Measurements from ENCODE around the gene UNC79.

The UNC79 gene

DNA sequence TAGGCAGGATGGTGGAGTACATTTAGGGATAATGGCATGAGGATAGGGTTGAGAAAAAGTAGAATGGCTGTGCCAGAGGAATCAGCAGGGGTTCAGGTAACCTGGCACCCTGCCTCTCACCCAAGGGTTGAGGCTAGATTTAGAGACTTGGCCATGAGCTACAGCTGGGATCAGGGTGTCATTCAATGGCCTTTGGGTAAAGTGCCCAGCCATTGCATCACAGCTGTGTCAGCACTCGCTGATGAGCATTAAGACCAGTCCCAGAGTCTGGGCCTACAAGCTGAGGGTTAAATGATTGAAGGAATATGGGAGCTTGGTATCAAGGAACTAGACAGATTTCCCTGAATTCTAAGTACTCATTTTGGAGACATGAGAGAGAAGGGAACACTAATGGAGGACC is 243.6 kb downstream of the UNC79 start:
- DNase-seq: no peak

DNA sequence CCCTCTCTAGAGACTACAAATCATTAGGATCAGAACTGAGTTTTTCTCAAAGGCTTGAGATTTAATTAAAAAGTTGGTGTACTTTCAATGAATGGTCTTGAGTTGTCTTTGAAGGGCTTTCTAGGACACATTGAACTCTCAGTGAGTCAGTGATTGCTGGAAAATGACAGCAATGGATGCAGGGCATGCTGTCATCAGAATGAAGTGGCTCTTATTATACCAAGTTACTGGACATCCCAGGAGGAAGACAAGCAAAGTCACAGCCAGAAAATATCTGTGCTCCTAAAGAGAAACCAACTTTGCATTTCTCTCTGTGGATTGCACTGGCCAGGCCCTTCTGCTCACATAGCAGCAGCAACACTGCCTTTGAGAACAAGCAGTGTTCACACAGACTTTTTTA is 244.9 kb downstream of the UNC79 start:
- no peak for DNase-seq

DNA sequence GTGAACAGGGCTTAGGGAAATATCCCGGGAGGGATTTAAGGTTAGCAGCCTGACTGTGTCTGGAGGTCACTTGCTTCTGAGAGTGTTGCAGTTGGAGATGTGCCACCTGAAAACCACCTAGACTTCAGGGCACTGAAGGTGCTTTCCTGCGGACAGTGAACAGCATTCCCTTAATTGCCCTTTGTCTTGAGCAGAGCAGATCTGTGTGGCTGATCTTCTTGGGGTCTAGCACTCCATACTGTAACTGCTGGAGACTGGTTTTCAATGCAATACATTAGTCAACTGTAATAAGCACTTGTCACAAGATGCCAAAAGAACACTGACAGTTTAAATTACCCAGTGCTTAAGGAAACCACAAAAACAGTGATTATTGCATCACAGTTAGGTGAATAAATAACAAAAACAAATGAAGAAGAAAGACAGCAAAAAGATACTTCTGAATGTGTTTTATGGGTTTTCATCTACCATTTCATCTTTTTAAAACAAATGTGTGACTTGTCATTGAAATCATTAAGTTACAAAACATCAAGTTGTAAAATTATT is 245.7 kb downstream of the UNC79 start:
- DNase-seq: no peak

DNA sequence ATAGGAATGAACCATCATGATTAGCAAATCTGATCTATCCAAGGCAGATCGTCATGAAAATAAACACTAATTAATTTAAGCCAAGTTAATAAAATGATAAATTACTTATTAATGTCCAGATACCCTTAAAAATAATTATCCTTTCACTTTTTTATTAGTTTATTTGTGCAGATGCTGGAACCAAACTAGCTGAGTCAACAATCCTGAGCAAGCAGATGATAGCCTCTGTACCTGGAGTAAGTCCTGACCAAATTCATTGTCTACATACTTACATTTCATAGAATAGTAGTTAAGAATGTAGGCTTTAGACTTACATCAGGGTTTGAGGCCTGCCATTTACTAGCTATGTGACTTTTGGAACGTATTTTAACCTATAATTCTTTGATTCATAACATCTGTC is 251.7 kb downstream of the UNC79 start:
- no peak for DNase-seq

DNA sequence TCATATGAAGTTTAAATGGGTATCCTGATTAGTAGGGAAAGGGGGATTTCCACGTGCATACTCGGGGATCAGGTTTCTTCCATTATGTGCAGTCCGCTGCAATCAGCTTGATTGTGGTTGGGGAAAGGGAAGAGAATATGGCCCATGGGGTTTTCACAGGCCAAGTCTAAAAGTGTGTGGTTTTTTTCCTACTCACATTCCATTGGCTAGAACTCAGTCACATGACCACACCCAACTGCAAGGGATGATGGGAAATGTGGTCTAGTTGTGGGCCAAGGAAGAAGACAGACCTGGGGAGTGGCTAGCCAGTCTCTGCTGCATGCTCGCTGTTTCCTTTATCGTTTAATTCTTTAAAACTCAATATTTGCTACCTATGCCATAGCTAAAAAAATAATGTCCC is 252.5 kb downstream of the UNC79 start:
- DNase-seq: no peak

DNA sequence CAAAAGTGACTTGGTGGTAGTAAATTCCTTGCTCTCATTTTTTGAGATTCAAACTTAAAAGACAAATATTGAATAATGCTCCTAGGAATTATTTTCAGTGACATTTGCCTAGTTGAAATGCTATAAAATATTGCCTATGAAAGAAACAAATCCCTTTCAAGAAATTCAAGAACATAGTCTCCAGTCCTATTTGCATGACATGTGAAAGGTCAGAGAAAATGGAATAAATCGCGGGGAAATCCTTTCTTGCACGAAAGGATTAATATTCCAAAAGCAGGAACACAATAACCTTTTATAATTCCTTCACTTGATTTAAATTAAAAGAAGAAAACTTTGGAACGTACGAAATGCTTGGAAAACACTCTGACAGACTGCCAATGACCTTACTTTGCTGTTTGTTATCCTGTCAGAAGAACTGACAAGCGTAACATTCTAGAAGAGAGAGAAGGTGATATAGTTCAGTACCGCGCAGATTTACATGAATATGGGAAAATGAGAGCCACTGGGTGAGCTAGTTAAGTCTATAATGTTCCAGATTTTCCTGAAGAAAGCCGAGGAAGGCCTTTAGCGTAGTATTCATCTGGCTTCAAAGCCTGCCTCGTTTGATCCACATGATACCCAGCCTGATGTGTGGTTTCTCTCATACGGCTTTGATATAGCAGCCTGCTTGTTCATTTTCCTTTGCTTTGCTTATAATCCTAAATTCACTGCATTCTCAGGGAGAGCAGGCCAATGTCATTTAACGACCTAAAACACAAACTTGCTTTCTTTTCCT is 254.6 kb downstream of the UNC79 start:
- no peak for DNase-seq

DNA sequence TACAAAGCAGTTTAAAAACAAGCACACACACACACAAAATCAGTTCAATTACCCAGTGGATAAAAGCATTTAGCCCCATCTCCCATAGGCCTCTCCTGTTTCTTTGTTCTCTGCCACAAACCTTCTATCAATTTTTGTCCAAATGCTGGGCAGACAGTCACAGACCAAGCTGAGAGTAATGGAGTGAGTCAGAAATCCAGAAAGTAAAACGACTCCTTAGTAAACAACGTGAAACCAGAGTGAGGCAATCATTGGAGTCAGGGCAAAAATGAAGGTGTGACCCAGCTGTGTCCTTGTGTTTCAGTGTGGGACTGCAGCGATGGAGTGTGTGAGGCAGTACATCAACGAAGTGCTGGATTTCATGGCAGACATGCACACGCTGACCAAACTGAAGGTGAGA is 255.5 kb downstream of the UNC79 start:
- no peak for DNase-seq

DNA sequence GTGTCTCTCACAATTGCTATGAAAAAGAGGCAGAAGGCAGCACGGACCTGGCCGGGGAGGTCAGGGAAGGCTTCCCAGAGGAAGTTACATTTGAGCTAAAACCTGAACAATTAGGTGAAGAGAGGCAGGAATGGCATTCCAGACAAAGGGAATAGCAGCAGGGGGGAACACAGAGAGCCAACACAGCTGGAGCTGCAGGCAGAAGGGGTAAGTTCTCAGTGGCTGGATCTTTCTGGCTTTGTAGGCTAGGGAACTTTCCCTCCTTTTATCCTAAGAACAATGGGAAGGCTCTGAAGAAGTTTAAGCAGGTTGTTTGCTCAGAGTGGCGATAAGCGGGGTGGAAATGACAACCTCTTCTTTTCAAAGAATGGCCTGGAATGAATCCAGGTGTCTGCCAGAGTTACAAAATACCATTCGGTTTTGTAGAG is 257.5 kb downstream of the UNC79 start:
- DNase-seq: no peak

DNA sequence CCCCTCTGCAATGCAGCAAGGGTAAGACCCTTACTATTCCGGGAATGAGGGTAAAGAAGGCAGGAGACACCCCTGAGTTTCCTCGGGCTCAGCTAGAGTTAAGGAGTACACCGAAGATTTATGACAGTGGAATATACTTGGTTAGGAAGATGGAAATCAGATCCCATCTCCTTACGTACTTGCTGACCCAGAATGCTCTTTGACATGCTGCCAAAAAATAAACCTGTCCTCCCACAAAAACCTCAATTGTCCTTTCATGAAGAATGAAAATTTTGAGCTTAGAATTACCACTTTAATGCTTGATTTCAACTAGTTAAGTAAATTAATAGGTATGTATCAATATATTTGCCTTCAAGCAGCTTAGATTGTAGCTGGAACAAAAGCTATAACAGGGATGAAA is 258.1 kb downstream of the UNC79 start:
- DNase-seq: no peak

DNA sequence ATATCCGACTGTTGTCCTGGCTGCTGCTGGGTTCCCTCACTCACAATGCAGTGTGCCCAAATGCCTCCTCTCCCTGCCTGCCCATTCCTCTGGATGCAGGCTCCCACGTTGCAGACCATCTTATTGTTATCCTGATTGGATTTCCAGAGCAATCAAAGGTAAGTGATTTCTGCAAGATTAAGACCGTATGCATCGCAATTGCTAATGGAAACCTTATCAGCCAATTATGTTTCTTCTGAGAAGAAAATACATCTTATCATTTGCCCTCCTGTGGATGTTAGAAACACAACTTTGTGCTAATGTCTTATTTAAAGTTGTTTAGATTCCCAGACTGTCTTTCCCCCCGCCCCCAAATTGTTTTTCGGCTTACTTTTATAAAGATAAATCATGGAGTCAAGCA is 259.4 kb downstream of the UNC79 start:
- DNase-seq: no peak

DNA sequence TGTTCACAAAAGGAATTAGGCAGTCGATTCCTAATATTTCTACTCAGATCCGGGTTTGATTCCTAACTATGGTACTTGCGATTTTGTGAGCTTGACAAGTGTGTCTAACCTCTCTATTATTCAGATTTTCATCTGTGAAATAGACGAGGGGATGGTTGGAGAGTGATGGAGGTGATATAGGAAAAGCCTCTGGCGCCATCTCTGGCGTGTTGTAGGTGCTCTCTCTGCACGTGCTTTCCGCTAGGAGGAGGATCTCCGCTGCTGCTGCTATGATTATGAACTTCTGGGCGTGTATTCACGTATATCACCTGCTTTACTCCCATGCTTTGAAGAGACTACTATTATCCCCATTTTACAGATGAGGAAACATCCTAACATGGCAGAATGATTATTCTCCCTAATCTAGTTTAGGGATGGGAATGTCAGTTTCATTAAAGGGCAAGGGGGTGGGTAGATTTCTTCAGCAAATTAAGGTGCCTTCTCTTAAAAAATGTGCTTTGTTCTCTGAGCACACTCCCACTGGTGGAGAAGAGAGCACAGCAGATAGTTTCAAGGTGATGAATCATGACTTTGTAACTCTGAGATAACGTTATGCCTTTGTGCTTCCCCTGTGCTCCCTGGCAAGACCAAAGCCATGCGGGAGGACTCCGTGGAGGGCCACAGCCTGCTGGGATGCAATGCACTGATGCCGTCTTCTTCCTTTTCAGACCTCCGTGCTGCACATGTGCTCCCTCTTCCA is 260.5 kb downstream of the UNC79 start:
- DNase-seq: no peak

DNA sequence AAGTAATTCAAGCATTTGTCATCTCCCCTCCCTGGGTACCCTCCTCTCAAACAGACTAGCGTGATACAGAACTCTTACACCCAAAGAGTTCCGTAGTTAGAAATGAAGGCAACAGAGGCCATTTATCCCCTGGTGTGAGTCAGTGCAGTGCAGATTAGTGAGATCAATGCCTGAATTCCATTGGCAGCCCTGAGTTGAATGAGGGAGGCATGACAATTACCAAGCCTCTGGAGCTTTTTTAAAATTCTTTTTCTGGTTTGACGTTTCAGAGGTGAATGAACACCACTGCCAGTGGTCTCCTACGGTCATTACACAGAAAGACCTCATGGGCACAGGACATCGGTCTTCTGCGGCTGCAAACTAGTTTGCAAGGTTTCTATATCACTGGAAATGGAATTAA is 263.2 kb downstream of the UNC79 start:
- no peak for DNase-seq

DNA sequence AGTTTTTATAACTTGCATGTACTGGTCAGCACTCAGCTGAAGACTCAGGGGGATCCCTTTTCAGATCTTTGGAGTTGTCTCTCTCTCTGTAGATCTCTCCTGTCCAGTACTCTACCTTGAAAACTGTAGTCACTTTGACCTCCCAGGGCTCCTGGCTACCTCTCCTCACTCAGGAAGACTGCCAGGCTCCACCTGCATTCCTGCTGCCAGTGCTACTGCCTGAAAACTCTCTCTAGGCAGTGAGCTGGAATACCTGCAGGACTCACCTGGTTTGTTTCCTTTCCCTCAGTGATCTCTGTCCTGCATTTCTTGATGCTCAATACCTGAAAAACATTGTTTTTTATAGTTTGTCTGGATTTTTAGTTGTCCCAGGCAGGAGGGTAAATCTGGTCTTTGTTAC is 270.2 kb downstream of the UNC79 start:
- no peak for DNase-seq

DNA sequence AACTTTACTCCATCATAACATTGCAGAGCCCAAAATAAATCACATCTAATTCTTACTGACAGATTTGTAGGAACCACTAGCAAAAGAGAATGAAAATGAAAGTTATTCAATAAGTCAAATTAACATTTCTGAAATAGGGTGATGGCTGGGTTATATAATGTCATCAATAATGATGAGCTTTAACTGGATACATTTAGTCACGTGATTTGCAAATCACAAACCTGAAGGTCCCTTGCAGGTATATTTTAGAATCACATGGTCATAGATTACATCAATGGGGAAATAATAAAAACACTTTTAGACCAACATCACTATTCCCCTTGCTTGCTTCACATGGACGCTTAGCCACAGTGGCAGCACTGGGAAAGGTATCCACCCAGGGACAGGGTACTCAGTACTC is 270.8 kb downstream of the UNC79 start:
- DNase-seq: no peak

DNA sequence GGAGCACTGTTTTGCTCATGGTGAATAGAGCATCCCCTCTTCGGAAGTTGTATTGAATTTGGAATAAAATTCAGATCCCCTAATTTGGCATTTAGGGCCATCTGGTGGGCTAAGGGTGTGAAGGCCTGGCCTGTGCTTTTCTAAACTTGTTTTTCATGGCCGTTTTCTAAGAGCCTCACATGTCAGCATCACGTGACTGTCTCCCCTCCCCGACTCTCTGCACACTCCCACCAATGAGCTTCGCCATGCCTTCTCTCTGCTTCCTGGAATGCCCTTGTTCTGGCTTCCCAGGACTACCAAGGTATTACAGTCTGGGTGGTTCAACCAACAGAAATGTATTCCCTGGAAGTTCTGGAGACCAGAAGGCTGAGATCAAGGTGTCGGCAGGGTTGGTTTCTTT is 272.2 kb downstream of the UNC79 start:
- DNase-seq: no peak

DNA sequence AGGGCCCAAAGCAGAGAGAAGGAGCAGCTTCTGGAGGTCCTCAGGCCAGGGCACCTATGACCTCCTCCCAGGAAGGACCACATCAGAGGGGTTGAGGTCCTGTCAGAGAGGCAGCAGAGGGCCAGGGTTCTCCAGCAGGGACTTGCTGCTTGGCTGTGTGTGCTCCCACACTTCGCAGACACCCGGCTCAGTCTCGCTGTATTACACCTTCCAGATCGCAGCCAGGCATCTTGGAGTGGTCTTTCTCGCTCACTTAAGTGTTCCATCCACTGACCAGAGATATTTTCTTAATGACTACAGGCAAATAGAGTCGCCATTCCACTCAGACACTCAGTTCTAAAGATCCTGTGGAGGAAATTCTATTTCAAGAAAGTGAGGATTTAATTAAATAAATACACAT is 273.2 kb downstream of the UNC79 start:
- no peak for DNase-seq

DNA sequence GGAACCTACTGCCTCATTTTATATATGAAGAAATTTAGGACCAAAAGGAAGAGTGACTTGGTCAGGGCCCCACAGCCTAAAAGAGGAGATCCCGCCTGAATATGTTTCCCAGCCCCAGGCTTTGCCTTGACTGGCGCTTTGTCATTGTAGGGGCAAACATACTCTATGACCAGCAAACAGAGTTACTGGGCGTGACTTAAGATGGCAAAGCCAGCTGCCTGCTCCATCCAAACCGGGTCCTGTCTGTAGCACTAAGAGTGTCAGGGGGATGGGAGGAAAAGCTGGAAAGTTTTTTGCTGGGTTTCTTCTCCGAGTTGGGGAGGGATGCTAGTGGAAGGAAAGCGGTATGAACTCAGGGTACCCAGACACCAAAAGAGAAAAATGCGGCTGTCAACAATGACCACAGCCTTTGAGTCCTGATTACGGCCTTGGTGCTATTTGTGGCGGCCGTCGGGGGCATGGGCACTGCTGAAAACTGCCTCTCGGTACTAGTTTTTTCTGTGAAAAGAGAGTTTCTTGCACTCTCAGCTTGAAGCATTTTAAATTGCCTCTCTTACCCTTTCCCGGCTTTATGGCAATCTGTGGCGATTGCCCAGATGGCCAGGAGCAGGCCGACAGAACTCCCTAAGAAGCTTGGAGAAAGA is 274.9 kb downstream of the UNC79 start:
- no peak for DNase-seq

DNA sequence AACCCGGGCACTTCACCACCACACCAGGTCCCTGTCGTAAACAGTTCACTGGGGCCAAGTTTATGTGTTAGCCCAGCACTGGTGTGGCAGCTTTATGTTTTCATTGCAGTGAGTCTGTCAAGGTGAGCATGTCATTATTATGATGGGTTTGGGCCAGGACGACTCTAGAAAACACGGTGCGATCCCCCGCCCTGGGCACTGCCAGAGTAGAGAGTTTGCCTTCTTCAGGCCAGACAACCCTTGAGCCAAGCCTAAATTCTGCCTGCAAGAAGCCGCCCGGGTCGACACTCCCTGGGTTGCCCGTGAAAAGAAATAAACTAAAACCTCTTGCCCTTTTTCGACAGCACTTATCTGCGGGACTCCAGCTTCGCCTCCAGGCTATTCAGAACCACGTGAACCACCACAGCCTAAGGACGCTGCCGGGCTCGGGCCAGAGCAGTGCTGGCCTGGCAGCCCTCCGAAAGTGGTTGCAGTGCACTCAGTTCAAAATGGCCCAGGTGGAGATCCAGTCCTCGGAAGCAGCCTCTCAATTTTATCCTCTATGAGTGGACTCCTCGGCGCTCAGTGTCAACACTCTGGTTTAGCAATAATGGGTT is 275.7 kb downstream of the UNC79 start:
- no peak for DNase-seq

DNA sequence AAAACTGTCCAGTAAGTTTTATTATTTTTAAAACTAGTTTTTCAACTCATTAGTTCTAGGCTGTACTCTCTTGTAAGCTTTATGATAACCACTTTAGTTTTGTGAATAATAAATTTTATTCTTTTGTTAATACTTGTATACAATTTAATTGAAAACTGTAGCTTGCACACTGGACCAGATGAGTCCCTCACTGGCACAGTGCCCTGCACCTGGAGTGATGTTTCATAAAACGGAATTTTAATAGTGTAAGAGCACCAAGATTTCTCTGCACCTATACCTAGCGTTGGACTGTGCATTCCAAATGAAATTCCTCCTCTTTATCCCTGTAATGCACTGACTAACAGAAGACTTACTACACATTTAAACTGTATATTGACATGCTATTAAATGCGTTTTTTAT is 276.7 kb downstream of the UNC79 start:
- DNase-seq: no peak

DNA sequence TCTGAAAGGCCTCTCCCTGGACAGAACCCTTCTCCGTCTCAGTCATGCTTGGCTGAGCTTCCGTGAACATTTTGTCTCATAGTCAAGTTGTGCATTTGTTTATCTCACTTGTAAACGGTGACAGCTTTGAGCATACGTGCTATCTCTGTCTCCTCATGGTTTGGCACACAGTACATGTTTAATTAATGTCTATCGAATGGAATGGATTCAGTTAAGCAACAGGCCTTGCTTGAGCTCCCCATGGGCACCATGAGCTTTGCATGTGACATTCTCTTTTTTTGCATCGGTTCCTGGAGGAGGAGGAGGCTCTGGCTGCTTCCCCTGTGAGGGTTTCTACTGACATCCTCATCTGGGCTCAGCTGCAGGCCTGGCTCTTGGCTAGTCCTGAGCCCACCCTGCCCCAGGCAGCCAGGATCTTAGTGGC is 277.6 kb downstream of the UNC79 start:
- DNase-seq: no peak

DNA sequence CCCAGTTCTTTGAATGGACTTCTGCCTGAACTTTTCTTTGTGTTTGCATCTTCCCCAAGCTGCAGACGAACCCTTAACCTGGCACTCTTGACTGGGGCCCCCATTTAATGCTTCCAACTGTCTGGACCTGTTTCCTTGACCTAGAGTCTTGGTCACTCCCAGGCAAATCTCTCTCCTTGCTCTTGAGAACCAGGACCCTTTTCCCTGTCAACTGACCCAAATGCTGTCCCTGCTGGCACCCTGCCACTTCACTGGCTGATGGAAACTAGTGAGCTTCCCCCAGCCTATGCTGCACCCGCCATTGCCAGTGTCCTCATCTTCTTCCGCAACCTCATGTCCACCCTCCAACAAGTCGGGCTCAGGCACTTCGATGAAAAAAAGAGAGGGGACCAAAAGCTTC is 278.1 kb downstream of the UNC79 start:
- no peak for DNase-seq

DNA sequence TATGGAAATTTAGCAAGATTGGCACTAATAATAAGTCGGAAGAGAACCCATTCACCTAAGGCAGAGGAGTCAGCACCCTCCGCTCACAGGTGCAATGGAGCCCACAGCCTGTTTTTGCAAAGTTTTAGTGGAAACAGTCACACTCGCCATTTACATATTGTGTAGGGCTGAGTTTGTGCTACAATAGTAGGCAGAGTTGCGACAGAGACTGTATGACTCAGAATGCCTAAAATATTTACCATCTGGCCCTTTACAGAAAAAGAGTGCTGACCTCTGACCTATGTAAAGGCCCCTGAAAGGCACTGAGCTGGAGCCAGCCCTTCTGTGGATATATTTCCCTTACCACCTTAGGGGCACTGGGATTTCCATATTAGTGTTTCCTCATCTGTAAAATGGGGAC is 278.5 kb downstream of the UNC79 start:
- DNase-seq: no peak

DNA sequence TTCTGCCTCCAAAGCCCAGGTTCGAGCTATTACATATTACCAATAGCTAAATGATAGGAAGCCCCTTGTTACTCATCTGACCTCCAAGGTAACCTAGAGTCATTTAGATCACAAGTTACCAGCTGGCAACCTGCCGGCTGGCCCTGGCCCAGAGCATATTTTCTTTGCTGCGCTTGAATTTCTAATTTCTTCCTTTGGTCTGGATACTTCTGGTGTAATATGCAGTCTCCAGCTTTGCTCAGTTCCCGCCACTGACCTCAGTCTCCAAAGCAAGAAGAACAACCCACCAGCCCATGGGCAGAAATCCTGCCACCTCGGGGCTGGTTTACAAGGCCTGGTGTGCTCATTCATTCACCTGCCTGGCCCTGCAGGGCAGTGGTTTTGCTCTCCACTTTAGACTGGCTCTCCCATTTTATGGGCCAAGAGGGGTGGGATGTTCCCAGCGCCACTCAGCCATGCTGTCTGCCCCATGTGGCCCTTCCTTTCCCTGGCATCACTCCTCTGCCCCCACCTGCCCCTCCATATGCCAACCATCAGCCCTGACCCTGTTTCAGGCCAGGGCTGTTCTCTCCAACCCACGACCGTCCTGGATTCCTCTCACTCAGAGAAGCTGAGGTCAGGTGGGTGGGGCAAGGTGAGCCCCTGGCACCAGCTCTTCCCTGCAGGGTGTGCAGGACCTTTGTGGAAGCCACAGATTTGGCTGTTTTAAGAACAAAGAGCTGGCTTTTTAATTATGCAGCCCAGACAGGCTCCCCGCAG is 281.5 kb downstream of the UNC79 start:
- DNase-seq: no peak

Data from activated effector memory CD4-positive, alpha-beta T cell treated with Interleukin-2 at 50 U/mL for 16 hours (primary cell).